ENCODE results near the gene PDCD1. TPM values are rescaled to one million over a fixed set of nuclear protein-coding genes. Genes with fewer than 3 reads are reported as not detected.

PDCD1 gene
- total RNA-seq, 1 donor from 2014 or later, result not detected

GRCh38 chr2:241852116-241852980, 6.3 kb downstream of the PDCD1 start:
- H3K36me3 ChIP-seq (ENCODE audit: control insufficient read depth, insufficient read depth, low read length), result no peaks in the 10 kb centered on the region
- no peak for DNase-seq (ENCODE audit: low read depth)
- FAIRE-seq, result no peak
- TF ChIP-seq, protein P1, sequence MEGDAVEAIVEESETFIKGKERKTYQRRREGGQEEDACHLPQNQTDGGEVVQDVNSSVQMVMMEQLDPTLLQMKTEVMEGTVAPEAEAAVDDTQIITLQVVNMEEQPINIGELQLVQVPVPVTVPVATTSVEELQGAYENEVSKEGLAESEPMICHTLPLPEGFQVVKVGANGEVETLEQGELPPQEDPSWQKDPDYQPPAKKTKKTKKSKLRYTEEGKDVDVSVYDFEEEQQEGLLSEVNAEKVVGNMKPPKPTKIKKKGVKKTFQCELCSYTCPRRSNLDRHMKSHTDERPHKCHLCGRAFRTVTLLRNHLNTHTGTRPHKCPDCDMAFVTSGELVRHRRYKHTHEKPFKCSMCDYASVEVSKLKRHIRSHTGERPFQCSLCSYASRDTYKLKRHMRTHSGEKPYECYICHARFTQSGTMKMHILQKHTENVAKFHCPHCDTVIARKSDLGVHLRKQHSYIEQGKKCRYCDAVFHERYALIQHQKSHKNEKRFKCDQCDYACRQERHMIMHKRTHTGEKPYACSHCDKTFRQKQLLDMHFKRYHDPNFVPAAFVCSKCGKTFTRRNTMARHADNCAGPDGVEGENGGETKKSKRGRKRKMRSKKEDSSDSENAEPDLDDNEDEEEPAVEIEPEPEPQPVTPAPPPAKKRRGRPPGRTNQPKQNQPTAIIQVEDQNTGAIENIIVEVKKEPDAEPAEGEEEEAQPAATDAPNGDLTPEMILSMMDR (IDR thresholded peaks at IDR 0.05; ENCODE audit: insufficient read depth, low read length, severe bottlenecking), result no peak
- H3K27me3 ChIP-seq (ENCODE audit: control insufficient read depth, insufficient read depth, low read length), result no peaks in the 10 kb centered on the region
- H3K4me3 ChIP-seq (ENCODE audit: low read depth, low read length), result no peak overlapping the region

- FAIRE-seq (no peak), DNase-seq (ENCODE audit: low read depth) (no peak)
- Histone ChIP-seq H3K4me3 (ENCODE audit: low read depth, low read length) (no peak overlapping the region), H3K36me3 (ENCODE audit: control insufficient read depth, insufficient read depth, low read length) (no peaks in the 10 kb centered on the region), H3K27me3 (ENCODE audit: control insufficient read depth, insufficient read depth, low read length) (no peaks in the 10 kb centered on the region)
- TF ChIP-seq, protein P1 (IDR thresholded peaks at IDR 0.05; ENCODE audit: insufficient read depth, low read length, severe bottlenecking), result no peak
Measured at GRCh38 chr2:241851325-241852115, 7.2 kb downstream of the PDCD1 start.

DNA sequence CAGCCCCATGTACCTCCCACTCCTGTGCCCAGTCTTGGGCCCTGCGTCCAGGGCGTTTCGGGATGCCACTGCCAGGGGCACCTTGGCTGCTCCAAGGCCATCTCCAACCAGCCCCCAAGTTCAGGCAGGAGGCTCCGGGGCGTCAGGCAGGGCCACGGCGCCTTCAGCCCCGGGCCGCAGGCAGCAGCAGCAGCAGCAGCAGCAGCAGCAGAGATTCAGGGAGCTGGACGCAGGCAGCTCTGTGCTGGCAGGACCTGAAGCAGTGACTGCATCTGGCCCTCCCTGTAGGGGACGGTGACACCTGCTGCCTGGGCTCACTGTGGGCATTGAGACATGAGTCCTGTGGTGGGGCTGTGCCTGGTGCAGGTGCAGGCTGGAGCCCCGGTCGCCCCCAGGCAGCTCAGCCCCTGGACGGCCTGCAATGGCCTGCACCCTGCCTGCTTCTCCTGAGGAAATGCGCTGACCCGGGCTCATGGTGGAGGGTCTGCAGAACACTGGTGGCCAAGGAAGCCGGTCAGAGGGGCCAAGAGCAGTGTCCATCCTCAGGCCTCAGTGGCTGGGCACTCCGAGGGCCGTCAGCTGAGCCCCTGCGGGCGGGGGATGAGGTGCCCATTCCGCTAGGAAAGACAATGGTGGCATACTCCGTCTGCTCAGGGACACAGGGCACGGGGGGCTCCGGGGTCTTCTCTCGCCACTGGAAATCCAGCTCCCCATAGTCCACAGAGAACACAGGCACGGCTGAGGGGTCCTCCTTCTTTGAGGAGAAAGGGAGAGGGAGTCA, 8.0 kb downstream of the PDCD1 start:
- no peaks in the 10 kb centered on the region for H3K27me3 ChIP-seq (ENCODE audit: control insufficient read depth, insufficient read depth, low read length)

DNA sequence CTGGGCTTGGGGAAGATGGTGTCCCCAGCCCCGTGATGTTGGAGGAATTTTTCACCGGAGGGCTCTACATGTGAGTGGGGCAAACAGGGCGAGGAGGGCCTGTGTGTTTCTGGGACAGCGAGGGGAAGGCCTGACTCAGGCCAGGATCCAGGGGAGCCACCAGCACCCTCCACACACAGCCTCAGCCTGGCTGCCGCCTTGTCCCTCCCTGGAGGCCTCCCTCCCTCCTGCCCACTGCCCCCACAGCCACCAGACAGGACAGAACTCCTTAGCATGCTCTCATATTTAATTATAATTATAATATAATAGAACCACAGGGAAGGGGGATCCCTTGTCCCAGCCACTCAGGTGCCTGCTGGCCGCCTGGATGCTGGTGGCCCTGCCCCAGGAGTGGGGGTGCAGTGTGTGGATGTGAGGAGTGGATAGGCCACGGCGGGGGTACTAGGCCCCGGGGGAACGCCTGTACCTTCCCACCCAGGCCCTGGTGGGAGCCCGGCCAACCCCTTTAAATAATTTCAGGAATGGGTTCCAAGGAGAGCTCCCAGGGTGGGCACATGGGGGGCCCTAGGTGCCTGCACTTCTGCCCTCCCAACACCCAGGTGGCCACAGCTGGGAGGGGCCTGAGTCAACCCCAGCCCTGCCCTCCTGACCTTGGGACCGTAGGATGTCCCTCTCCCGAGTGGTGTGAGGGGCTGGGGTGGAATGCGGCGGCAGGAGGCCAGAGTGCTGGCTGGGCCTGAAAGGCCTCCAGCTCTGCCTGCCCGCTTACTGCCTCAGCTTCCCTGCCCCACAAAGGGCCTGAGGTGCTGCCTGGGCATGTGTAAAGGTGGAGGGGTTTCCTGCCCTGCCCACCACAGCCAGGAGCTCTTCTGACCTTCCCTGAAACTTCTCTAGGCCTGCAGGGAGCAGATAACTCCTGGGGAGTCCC, 8.8 kb downstream of the PDCD1 start:
- no peaks in the 10 kb centered on the region for H3K27me3 ChIP-seq (ENCODE audit: control insufficient read depth, insufficient read depth, low read length)
- no peak for FAIRE-seq
- no peak for DNase-seq (ENCODE audit: low read depth)
- H3K4me3 ChIP-seq (ENCODE audit: low read depth, low read length), result no peak overlapping the region
- TF ChIP-seq, protein P1 (IDR thresholded peaks at IDR 0.05; ENCODE audit: insufficient read depth, low read length, severe bottlenecking), result no peak
- no peaks in the 10 kb centered on the region for H3K36me3 ChIP-seq (ENCODE audit: control insufficient read depth, insufficient read depth, low read length)

More for the DNA sequence above, 8.0 kb downstream of the PDCD1 start:
- no peak for FAIRE-seq
- no peak overlapping the region for H3K4me3 ChIP-seq (ENCODE audit: low read depth, low read length)
- H3K36me3 ChIP-seq (ENCODE audit: control insufficient read depth, insufficient read depth, low read length), result no peaks in the 10 kb centered on the region
- DNase-seq (ENCODE audit: low read depth), result no peak
- TF ChIP-seq, protein P1 (IDR thresholded peaks at IDR 0.05; ENCODE audit: insufficient read depth, low read length, severe bottlenecking), result no peak
